ENCODE measurements around the gene ELMO1. TPM values are rescaled to one million over a fixed set of nuclear protein-coding genes. Genes with fewer than 3 reads are reported as not detected.

The ELMO1 gene
- total and polyA plus RNA-seq, 2 donors from 2014 or later = 6.0 to 35.4 TPM

GRCh38 chr7:36942541-36942940, 506.1 kb downstream of the ELMO1 start:
- H3K4me1 ChIP-seq (ENCODE audit: control insufficient read depth in 2 of 3, insufficient read depth in 2 of 3, low read depth in 1 of 3, low read length in 3 of 3) = no peaks in the 10 kb centered on the region
- FAIRE-seq (no peak), DNase-seq (no peak)

GRCh38 chr7:36942025-36942424, 506.6 kb downstream of the ELMO1 start:
- H3K9me3 ChIP-seq (ENCODE audit: control insufficient read depth in 2 of 3, insufficient read depth in 1 of 3, low read length in 3 of 3) = peaks cover 0 to 34% (median 8%) of the 10 kb centered on the region in 3 donors
- no peak for FAIRE-seq
- no peak overlapping the region for H3K27ac ChIP-seq (ENCODE audit: low read depth in 2 of 2, low read length in 2 of 2)
- H3K4me3 ChIP-seq (ENCODE audit: low read length in 3 of 3) = no peak overlapping the region
- intact Hi-C loops (cut with DNase I) = no loop called here
- no peaks in the 10 kb centered on the region for H3K27me3 ChIP-seq (ENCODE audit: control insufficient read depth, insufficient read depth, low read length)
- TF ChIP-seq CTCF (IDR thresholded peaks at IDR 0.05; ENCODE audit: borderline replicate concordance, extremely low read depth, insufficient read depth) = no peak
- H3K9ac ChIP-seq (ENCODE audit: low read length in 3 of 3) = no peak overlapping the region
- no peak for DNase-seq
- H3K4me1 ChIP-seq (ENCODE audit: control insufficient read depth in 2 of 3, insufficient read depth in 2 of 3, low read depth in 1 of 3, low read length in 3 of 3) = no peaks in the 10 kb centered on the region
- H3K36me3 ChIP-seq (ENCODE audit: control insufficient read depth in 2 of 3, insufficient read depth in 3 of 3, low read length in 3 of 3) = no peaks in the 10 kb centered on the region

More at GRCh38 chr7:36942541-36942940, 506.1 kb downstream of the ELMO1 start:
- no peak overlapping the region for H3K9ac ChIP-seq (ENCODE audit: low read length in 3 of 3)
- no peaks in the 10 kb centered on the region for H3K27me3 ChIP-seq (ENCODE audit: control insufficient read depth, insufficient read depth, low read length)
- no peak for TF ChIP-seq CTCF (IDR thresholded peaks at IDR 0.05; ENCODE audit: borderline replicate concordance, extremely low read depth, insufficient read depth)
- H3K9me3 ChIP-seq (ENCODE audit: control insufficient read depth in 2 of 3, insufficient read depth in 1 of 3, low read length in 3 of 3) = peaks cover 0 to 29% (median 5%) of the 10 kb centered on the region in 3 donors
- no peak overlapping the region for H3K27ac ChIP-seq (ENCODE audit: low read depth in 2 of 2, low read length in 2 of 2)
- intact Hi-C loops (cut with DNase I) = no loop called here
- H3K36me3 ChIP-seq (ENCODE audit: control insufficient read depth in 2 of 3, insufficient read depth in 3 of 3, low read length in 3 of 3) = no peaks in the 10 kb centered on the region
- H3K4me3 ChIP-seq (ENCODE audit: low read length in 3 of 3) = no peak overlapping the region

- intact Hi-C loops (cut with DNase I) = no loop called here
- peaks cover 0 to 40% (median 8%) of the 10 kb centered on the region in 3 donors for H3K9me3 ChIP-seq (ENCODE audit: control insufficient read depth in 2 of 3, insufficient read depth in 1 of 3, low read length in 3 of 3)
- TF ChIP-seq CTCF (IDR thresholded peaks at IDR 0.05; ENCODE audit: borderline replicate concordance, extremely low read depth, insufficient read depth) = no peak
- H3K4me3 ChIP-seq (ENCODE audit: low read length in 3 of 3) = no peak overlapping the region
- no peak for FAIRE-seq
- H3K27me3 ChIP-seq (ENCODE audit: control insufficient read depth, insufficient read depth, low read length) = no peaks in the 10 kb centered on the region
- H3K9ac ChIP-seq (ENCODE audit: low read length in 3 of 3) = no peak overlapping the region
- no peaks in the 10 kb centered on the region for H3K36me3 ChIP-seq (ENCODE audit: control insufficient read depth in 2 of 3, insufficient read depth in 3 of 3, low read length in 3 of 3)
- H3K27ac ChIP-seq (ENCODE audit: low read depth in 2 of 2, low read length in 2 of 2) = no peak overlapping the region
- H3K4me1 ChIP-seq (ENCODE audit: control insufficient read depth in 2 of 3, insufficient read depth in 2 of 3, low read depth in 1 of 3, low read length in 3 of 3) = no peaks in the 10 kb centered on the region
- DNase-seq = no peak
Observed at GRCh38 chr7:36941359-36941758, 507.3 kb downstream of the ELMO1 start.

- H3K9ac ChIP-seq (ENCODE audit: low read length in 3 of 3) = no peak overlapping the region
- no peak for TF ChIP-seq CTCF (IDR thresholded peaks at IDR 0.05; ENCODE audit: borderline replicate concordance, extremely low read depth, insufficient read depth)
- no peaks in the 10 kb centered on the region for H3K36me3 ChIP-seq (ENCODE audit: control insufficient read depth in 2 of 3, insufficient read depth in 3 of 3, low read length in 3 of 3)
- H3K9me3 ChIP-seq (ENCODE audit: control insufficient read depth in 2 of 3, insufficient read depth in 1 of 3, low read length in 3 of 3) = peaks cover 0 to 53% (median 8%) of the 10 kb centered on the region in 3 donors
- no peaks in the 10 kb centered on the region for H3K27me3 ChIP-seq (ENCODE audit: control insufficient read depth, insufficient read depth, low read length)
- H3K27ac ChIP-seq (ENCODE audit: low read depth in 2 of 2, low read length in 2 of 2) = no peak overlapping the region
- H3K4me3 ChIP-seq (ENCODE audit: low read length in 3 of 3) = no peak overlapping the region
- no peaks in the 10 kb centered on the region for H3K4me1 ChIP-seq (ENCODE audit: control insufficient read depth in 2 of 3, insufficient read depth in 2 of 3, low read depth in 1 of 3, low read length in 3 of 3)
- intact Hi-C loops (cut with DNase I) = no loop called here
- no peak for FAIRE-seq
- DNase-seq = no peak
Observed at GRCh38 chr7:36939816-36940215, 508.8 kb downstream of the ELMO1 start.

Data from kidney (tissue), 14 donors.